IMR-90 (cell line): Measurements from ENCODE around the gene CYYR1. TPM values are rescaled to one million over a fixed set of nuclear protein-coding genes. Genes with fewer than 3 reads are reported as not detected.

Experiments used
- ATAC-seq: fragments of 200-7000 bp; cut with Tn5 transposase; 2 replicates; pipeline ENCODE4 v1.9.1; 2020; ENCODE audit warnings: low read depth, mild to moderate bottlenecking, moderate library complexity
- BruUV-seq: library from RNA; stranded (reverse); fragments of 400-500 nt; replicated peaks from 2 replicates; lab custom pipeline; 2021; lab: Mats Ljungman, UMichigan
- CTCF ChIA-PET: fragments of 300-600 bp; formaldehyde crosslinking; extraction: SDS; loops from one replicate; lab custom pipeline; 2021; ENCODE audit warnings: antibody characterized with exemption; lab: Yijun Ruan, JAX
- POLR2A ChIA-PET: fragments of 300-600 bp; sonication (Branson Sonifier 250); formaldehyde crosslinking; loops from one replicate; lab custom pipeline; 2022; ENCODE audit warnings: antibody characterized with exemption; ENCODE audit not compliant: unreplicated experiment; lab: Charles Lee
- DNase-seq: peaks from one replicate; pipeline ENCODE4 v3.0.0; 2013
- H2AFZ ChIP-seq: replicated peaks from 2 replicates; pipeline ENCODE3; 2013; ENCODE audit warnings: low read length, mild to moderate bottlenecking; ENCODE audit not compliant: poor library complexity
- H2AK5ac ChIP-seq: 2 replicates; pipeline ENCODE4 v1.6.1; 2013; ENCODE audit warnings: low read depth, low read length, inconsistent platforms
- H2AK9ac ChIP-seq: replicated peaks from 2 replicates; pipeline ENCODE3; 2013; ENCODE audit warnings: mild to moderate bottlenecking, low read depth, low read length, moderate library complexity; ENCODE audit not compliant: poor library complexity
- H2BK120ac ChIP-seq: 2 replicates; pipeline ENCODE4 v1.6.1; 2013; ENCODE audit warnings: low read depth, low read length, inconsistent platforms
- H2BK15ac ChIP-seq: 3 replicates; pipeline ENCODE4 v1.6.1; 2013; ENCODE audit warnings: low read depth, low read length, inconsistent platforms
- H2BK20ac ChIP-seq: 2 replicates; pipeline ENCODE4 v1.6.1; 2013; ENCODE audit warnings: low read depth, mild to moderate bottlenecking, inconsistent platforms, low read length, moderate library complexity
- H2BK5ac ChIP-seq: 2 replicates; pipeline ENCODE4 v1.6.1; 2013; ENCODE audit warnings: mild to moderate bottlenecking, low read depth, low read length, inconsistent platforms; ENCODE audit not compliant: poor library complexity, severe bottlenecking
- H3K14ac ChIP-seq: replicated peaks from 2 replicates; pipeline ENCODE4 v1.6.1; 2013; ENCODE audit warnings: low read depth, low read length, inconsistent platforms
- H3K18ac ChIP-seq: 2 replicates; pipeline ENCODE4 v1.6.1; 2013; ENCODE audit warnings: low read depth, low read length, control low read depth
- H3K23ac ChIP-seq: 2 replicates; pipeline ENCODE4 v1.6.1; 2013; ENCODE audit warnings: low read depth, low read length, inconsistent platforms
- H3K27ac ChIP-seq: 2 replicates; pipeline ENCODE4 v1.5.1; 2013; ENCODE audit warnings: mild to moderate bottlenecking, control low read depth, low read length; ENCODE audit not compliant: insufficient read depth
- H3K27me3 ChIP-seq: 2 replicates; pipeline ENCODE4 v1.6.1; 2013; ENCODE audit warnings: low read length; ENCODE audit not compliant: control insufficient read depth, insufficient read depth
- H3K36me3 ChIP-seq: 2 replicates; pipeline ENCODE4 v1.6.1; 2013; ENCODE audit warnings: low read length, mixed read lengths; ENCODE audit not compliant: control insufficient read depth, insufficient read depth
- H3K4ac ChIP-seq: 2 replicates; pipeline ENCODE4 v1.6.1; 2013; ENCODE audit warnings: low read depth, low read length, inconsistent platforms
- H3K4me1 ChIP-seq: 2 replicates; pipeline ENCODE4 v1.6.1; 2013; ENCODE audit warnings: low read length, mixed read lengths; ENCODE audit not compliant: control insufficient read depth, insufficient read depth
- H3K4me2 ChIP-seq: 2 replicates; pipeline ENCODE4 v1.6.1; 2013; ENCODE audit warnings: low read depth, mild to moderate bottlenecking, control low read depth, low read length, moderate library complexity
- H3K4me3 ChIP-seq: 2 replicates; pipeline ENCODE4 v1.5.1; 2013; ENCODE audit warnings: low read depth, mild to moderate bottlenecking, control low read depth, low read length, moderate library complexity; ENCODE audit not compliant: insufficient read depth
- H3K56ac ChIP-seq: 2 replicates; pipeline ENCODE4 v1.6.1; 2013; ENCODE audit warnings: low read length, inconsistent platforms; ENCODE audit not compliant: insufficient read depth; ENCODE audit errors: extremely low read depth
- H3K79me1 ChIP-seq, 2 experiments: 2 replicates each; pipeline ENCODE4 v1.6.1; 2013; ENCODE audit warnings: low read length in 2 of 2, inconsistent platforms in 1 of 2, low read depth in 1 of 2
- H3K9ac ChIP-seq: 2 replicates; pipeline ENCODE4 v1.6.1; 2013; ENCODE audit warnings: low read depth, low read length, control low read depth
- H3K9me1 ChIP-seq: 2 replicates; pipeline ENCODE4 v1.6.1; 2013; ENCODE audit warnings: low read length, inconsistent platforms; ENCODE audit not compliant: insufficient read depth
- H3K9me3 ChIP-seq: 2 replicates; pipeline ENCODE4 v1.6.1; 2013; ENCODE audit warnings: low read length; ENCODE audit not compliant: control insufficient read depth, insufficient read depth
- H4K20me1 ChIP-seq: 2 replicates; pipeline ENCODE4 v1.6.1; 2013; ENCODE audit warnings: low read length, inconsistent platforms; ENCODE audit not compliant: insufficient read depth
- H4K5ac ChIP-seq: 2 replicates; pipeline ENCODE4 v1.6.1; 2013; ENCODE audit warnings: mild to moderate bottlenecking, low read depth, low read length, control low read depth
- H4K8ac ChIP-seq, 2 experiments: 2 replicates each; pipeline ENCODE4 v1.6.1; 2013; ENCODE audit warnings: low read depth in 2 of 2, low read length in 2 of 2, control low read depth in 1 of 2, inconsistent platforms in 1 of 2
- H4K91ac ChIP-seq: 2 replicates; pipeline ENCODE4 v1.6.1; 2013; ENCODE audit warnings: low read depth, low read length, inconsistent platforms; ENCODE audit not compliant: insufficient read depth
- CEBPB ChIP-seq: IDR thresholded peaks from 2 replicates; pipeline ENCODE4 v1.6.1; 2012; ENCODE audit warnings: low read depth, low read length, improper control_type of control experiment
- CHD1 ChIP-seq: IDR thresholded peaks from 2 replicates; pipeline ENCODE4 v1.6.1; 2012; ENCODE audit warnings: low read depth, low read length, improper control_type of control experiment
- FOS ChIP-seq: fragments of 150-350 bp; IDR thresholded peaks from 2 replicates; pipeline ENCODE4 v1.6.1; 2016; ENCODE audit warnings: low read depth, low read length
- MAFK ChIP-seq: IDR thresholded peaks from 2 replicates; pipeline ENCODE4 v1.6.1; 2012; ENCODE audit warnings: low read depth, low read length, improper control_type of control experiment
- MAZ ChIP-seq: IDR thresholded peaks from 2 replicates; pipeline ENCODE4 v1.6.1; 2012; ENCODE audit warnings: low read depth, mild to moderate bottlenecking, low read length, improper control_type of control experiment, moderate library complexity, borderline replicate concordance
- MXI1 ChIP-seq: IDR thresholded peaks from 2 replicates; pipeline ENCODE4 v1.6.1; 2012; ENCODE audit warnings: low read depth, mild to moderate bottlenecking, low read length, moderate library complexity, borderline replicate concordance
- NFE2L2 ChIP-seq: fragments of 150-350 bp; IDR thresholded peaks from 2 replicates; pipeline ENCODE4 v1.6.1; 2016; ENCODE audit warnings: low read depth, mild to moderate bottlenecking, low read length
- POLR2A ChIP-seq: IDR thresholded peaks from 2 replicates; pipeline ENCODE4 v1.6.1; 2012; ENCODE audit warnings: mild to moderate bottlenecking, low read depth, low read length
- RAD21 ChIP-seq: IDR thresholded peaks from 2 replicates; pipeline ENCODE4 v1.6.1; 2012; ENCODE audit warnings: low read length, improper control_type of control experiment
- RFX5 ChIP-seq: IDR thresholded peaks from 2 replicates; pipeline ENCODE4 v1.8.0; 2012; ENCODE audit warnings: low read depth, mild to moderate bottlenecking, low read length, moderate library complexity
- SMC3 ChIP-seq: fragments of 150-350 bp; IDR thresholded peaks from 2 replicates; pipeline ENCODE4 v1.6.1; 2016; ENCODE audit warnings: low read depth, mild to moderate bottlenecking, antibody characterized with exemption, low read length, moderate library complexity
- WGBS, 2 experiments: methylation state at CpG; one replicate each; pipeline versions ENCODE4 v1.1.5 to v1.1.7; 2013; ENCODE audit warnings: missing lambda C conversion rate in 2 of 2; ENCODE audit not compliant: insufficient read length in 1 of 2; ENCODE audit errors: extremely low coverage in 2 of 2; 5-methylcytosine and 5-hydroxymethylcytosine counted together
- dilution Hi-C: fragments of 300-500 bp; cut with HindIII; formaldehyde crosslinking; loops from one replicate; pipeline ENCODE4 v1.14.3; 2018; ENCODE audit warnings: low sequenced_read_pairs; ENCODE audit not compliant: unreplicated experiment
- in situ Hi-C: fragments of 300-500 bp; cut with MboI; formaldehyde crosslinking; loops from 3 replicates; pipeline ENCODE4 v1.14.3; 2019; ENCODE audit warnings: low sequenced_read_pairs, inconsistent platforms, mixed read lengths
- intact Hi-C: fragments of 100-400 bp; cut with micrococcal nuclease; formaldehyde crosslinking; loops from 2 replicates; pipeline ENCODE4 v1.10.0; 2022
- polyA plus RNA-seq, 3 experiments: library from polyadenylated mRNA; depleted of rRNA; stranded (reverse); fragments of >200 nt; gene quantifications; 2 replicates each; pipeline ENCODE4 v1.2.3, GENCODE V29; 2012; ENCODE audit warnings: low replicate concordance in 1 of 3
- total RNA-seq: library from RNA; depleted of rRNA; stranded (reverse); fragments of >200 nt; gene quantifications from 2 replicates; pipeline ENCODE4 v1.2.3, GENCODE V29; 2012
- TF ChIP-seq, protein P1 (sequence below): fragments of 150-350 bp; IDR thresholded peaks from 2 replicates; pipeline ENCODE4 v1.6.1; 2017; ENCODE audit warnings: mild to moderate bottlenecking, antibody characterized with exemption, low read length, low read depth
- TF ChIP-seq, protein P2 (sequence below): conservative IDR thresholded peaks from 2 replicates; pipeline ENCODE4 v1.5.1; 2012; ENCODE audit warnings: mild to moderate bottlenecking, low read depth, low read length, improper control_type of control experiment

CYYR1 gene
- total and polyA plus RNA-seq, 2 of the 4 experiments (the other 2 are of a cell fraction), result not detected

DNA sequence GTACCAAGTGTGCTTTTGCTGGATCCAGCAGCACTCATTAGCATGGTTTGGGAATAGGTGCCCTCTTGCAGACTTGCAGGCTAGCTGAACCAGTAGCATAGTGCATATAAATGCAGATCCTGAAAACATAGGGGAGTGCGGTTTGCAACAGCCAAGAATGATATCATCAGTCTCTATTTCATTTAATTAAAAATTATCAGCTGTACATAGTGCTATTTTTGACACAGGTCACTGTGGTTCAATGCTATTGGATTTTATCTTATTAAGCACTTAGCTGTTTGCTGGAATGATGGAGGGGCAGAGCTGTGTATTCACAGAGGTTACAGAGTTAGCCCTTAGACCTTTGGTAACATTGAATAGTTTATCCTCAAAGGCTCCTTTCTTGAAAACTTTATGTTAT, 43.6 kb downstream of the CYYR1 start:
- DNase-seq (no peak), ATAC-seq (no peak)
- Histone ChIP-seq H3K79me1 (no peaks in the 10 kb centered on the region), H2BK5ac (no peak overlapping the region), H3K27me3 (no peaks in the 10 kb centered on the region), H3K36me3 (no peaks in the 10 kb centered on the region), H2BK20ac (no peak overlapping the region), H3K23ac (no peak overlapping the region), H4K8ac (no peak overlapping the region), H3K56ac (no peak overlapping the region), H3K4me1 (no peaks in the 10 kb centered on the region), H2AFZ (no peak overlapping the region), H3K14ac (no peak overlapping the region), H3K18ac (no peak overlapping the region), H3K27ac (no peak overlapping the region), H3K4me2 (no peak overlapping the region), H2AK5ac (no peak overlapping the region), H3K9me1 (no peaks in the 10 kb centered on the region), H3K9me3 (no peaks in the 10 kb centered on the region), H2BK120ac (no peak overlapping the region), H4K91ac (no peak overlapping the region), H3K4ac (no peak overlapping the region), H4K5ac (no peak overlapping the region), H2AK9ac (no peak overlapping the region), H4K20me1 (no peaks in the 10 kb centered on the region), H3K4me3 (no peak overlapping the region), H3K9ac (no peak overlapping the region), H2BK15ac (no peak overlapping the region)
- dilution Hi-C loops, result no loop called here
- WGBS, 2 experiments, result no CpG with 5 or more reads among the region's 1 CpG
- no peak for TF ChIP-seq POLR2A
- TF ChIP-seq, protein P1, sequence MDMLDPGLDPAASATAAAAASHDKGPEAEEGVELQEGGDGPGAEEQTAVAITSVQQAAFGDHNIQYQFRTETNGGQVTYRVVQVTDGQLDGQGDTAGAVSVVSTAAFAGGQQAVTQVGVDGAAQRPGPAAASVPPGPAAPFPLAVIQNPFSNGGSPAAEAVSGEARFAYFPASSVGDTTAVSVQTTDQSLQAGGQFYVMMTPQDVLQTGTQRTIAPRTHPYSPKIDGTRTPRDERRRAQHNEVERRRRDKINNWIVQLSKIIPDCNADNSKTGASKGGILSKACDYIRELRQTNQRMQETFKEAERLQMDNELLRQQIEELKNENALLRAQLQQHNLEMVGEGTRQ, result no peak
- TF ChIP-seq RAD21, result no peak
- TF ChIP-seq NFE2L2, result no peak
- TF ChIP-seq MAFK, result no peak
- TF ChIP-seq, protein P2, sequence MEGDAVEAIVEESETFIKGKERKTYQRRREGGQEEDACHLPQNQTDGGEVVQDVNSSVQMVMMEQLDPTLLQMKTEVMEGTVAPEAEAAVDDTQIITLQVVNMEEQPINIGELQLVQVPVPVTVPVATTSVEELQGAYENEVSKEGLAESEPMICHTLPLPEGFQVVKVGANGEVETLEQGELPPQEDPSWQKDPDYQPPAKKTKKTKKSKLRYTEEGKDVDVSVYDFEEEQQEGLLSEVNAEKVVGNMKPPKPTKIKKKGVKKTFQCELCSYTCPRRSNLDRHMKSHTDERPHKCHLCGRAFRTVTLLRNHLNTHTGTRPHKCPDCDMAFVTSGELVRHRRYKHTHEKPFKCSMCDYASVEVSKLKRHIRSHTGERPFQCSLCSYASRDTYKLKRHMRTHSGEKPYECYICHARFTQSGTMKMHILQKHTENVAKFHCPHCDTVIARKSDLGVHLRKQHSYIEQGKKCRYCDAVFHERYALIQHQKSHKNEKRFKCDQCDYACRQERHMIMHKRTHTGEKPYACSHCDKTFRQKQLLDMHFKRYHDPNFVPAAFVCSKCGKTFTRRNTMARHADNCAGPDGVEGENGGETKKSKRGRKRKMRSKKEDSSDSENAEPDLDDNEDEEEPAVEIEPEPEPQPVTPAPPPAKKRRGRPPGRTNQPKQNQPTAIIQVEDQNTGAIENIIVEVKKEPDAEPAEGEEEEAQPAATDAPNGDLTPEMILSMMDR, result no peak
- TF ChIP-seq MXI1, result no peak
- no peak for TF ChIP-seq MAZ
- no peak for TF ChIP-seq RFX5
- no peak for TF ChIP-seq FOS
- no peak for TF ChIP-seq CHD1
- TF ChIP-seq SMC3, result no peak
- TF ChIP-seq CEBPB, result no peak
- intact Hi-C loops, result no loop called here
- CTCF ChIA-PET, result no interaction called here
- POLR2A ChIA-PET, result interaction anchor here (0.5 kb wide), 1 partner anchor 21 kb away, joined by 3 read pairs; no protein-coding TSS in a partner anchor
- in situ Hi-C loops, result no loop called here
- no TSS peak for BruUV-seq
